ENCODE results near the gene SEMA3D. TPM values are rescaled to one million over a fixed set of nuclear protein-coding genes. Genes with fewer than 3 reads are reported as not detected.

Gene SEMA3D
- total and polyA plus RNA-seq, 4 donors: 0.53 to 49.0 (median 2.6) TPM

DNA sequence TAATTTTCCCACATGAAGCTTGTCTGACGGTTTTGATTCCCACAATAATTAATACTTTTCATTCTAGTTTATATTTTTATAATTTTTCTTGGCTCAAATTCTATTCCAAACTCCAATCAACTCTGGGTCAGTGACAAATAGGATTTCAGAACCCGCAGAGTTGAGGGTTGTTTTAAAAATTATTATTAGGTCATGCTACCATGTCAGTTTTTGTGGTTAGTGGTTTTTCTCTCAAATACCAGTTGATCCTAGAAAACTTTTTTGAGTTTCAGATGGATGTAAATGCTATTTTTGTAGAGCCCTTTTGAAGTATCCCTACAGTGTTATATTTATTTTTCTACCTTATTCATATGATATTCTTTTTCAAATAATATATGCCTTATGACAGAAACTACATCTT is 237.4 kb downstream of the SEMA3D start:
- TF ChIP-seq, protein P1, sequence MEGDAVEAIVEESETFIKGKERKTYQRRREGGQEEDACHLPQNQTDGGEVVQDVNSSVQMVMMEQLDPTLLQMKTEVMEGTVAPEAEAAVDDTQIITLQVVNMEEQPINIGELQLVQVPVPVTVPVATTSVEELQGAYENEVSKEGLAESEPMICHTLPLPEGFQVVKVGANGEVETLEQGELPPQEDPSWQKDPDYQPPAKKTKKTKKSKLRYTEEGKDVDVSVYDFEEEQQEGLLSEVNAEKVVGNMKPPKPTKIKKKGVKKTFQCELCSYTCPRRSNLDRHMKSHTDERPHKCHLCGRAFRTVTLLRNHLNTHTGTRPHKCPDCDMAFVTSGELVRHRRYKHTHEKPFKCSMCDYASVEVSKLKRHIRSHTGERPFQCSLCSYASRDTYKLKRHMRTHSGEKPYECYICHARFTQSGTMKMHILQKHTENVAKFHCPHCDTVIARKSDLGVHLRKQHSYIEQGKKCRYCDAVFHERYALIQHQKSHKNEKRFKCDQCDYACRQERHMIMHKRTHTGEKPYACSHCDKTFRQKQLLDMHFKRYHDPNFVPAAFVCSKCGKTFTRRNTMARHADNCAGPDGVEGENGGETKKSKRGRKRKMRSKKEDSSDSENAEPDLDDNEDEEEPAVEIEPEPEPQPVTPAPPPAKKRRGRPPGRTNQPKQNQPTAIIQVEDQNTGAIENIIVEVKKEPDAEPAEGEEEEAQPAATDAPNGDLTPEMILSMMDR (IDR thresholded peaks at IDR 0.05; ENCODE audit: control extremely low read depth, extremely low read depth): no peak
- Histone ChIP-seq H3K36me3 (ENCODE audit: control insufficient read depth in 4 of 4, insufficient read depth in 4 of 4, low read length in 4 of 4) (no peaks in the 10 kb centered on the region), H3K4me3 (no peak overlapping the region), H3K27ac (ENCODE audit: low read depth in 1 of 2, low read length in 1 of 2) (no peak overlapping the region), H3K9ac (ENCODE audit: insufficient read depth in 1 of 2, low read length in 2 of 2) (no peak overlapping the region), H3K4me1 (ENCODE audit: control insufficient read depth in 5 of 5, insufficient read depth in 5 of 5, low read length in 5 of 5) (no peaks in the 10 kb centered on the region), H3K27me3 (ENCODE audit: control insufficient read depth in 3 of 3, insufficient read depth in 3 of 3, low read length in 2 of 3) (no peaks in the 10 kb centered on the region), H3K9me3 (ENCODE audit: control insufficient read depth in 4 of 4, insufficient read depth in 3 of 4, low read length in 3 of 4) (no peaks in the 10 kb centered on the region)
- 78 to 80% methylated on average over 2 of the region's 2 CpGs for WGBS, 2 donors
- no peak for ATAC-seq (ENCODE audit: insufficient read depth, low FRiP score)
- DNase-seq: no peak

DNA sequence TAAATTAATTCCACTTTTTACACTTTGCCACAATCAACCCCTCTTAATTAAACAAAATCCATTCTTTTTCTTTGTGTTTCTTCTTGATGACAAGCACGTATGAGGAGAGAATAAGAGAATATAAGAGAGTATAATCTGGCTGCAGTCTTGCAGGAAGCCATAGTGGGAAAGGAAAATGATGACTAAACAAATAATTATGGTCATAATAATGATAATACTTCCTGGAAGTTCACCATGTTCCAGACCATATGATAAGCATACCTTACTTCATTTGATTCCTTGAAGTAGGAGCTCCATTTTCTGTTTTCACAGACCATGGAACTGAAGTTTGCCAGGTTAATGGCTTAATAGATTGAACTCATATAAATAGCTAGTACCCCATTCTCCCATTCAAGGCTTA is 237.8 kb downstream of the SEMA3D start:
- Histone ChIP-seq H3K27me3 (ENCODE audit: control insufficient read depth in 3 of 3, insufficient read depth in 3 of 3, low read length in 2 of 3) (no peaks in the 10 kb centered on the region), H3K9ac (ENCODE audit: insufficient read depth in 1 of 2, low read length in 2 of 2) (no peak overlapping the region), H3K36me3 (ENCODE audit: control insufficient read depth in 4 of 4, insufficient read depth in 4 of 4, low read length in 4 of 4) (no peaks in the 10 kb centered on the region), H3K27ac (ENCODE audit: low read depth in 1 of 2, low read length in 1 of 2) (no peak overlapping the region), H3K9me3 (ENCODE audit: control insufficient read depth in 4 of 4, insufficient read depth in 3 of 4, low read length in 3 of 4) (no peaks in the 10 kb centered on the region), H3K4me1 (ENCODE audit: control insufficient read depth in 5 of 5, insufficient read depth in 5 of 5, low read length in 5 of 5) (no peaks in the 10 kb centered on the region), H3K4me3 (no peak overlapping the region)
- WGBS, 2 donors: 56 to 71% methylated on average over 1 of the region's 1 CpG
- no peak for DNase-seq
- ATAC-seq (ENCODE audit: insufficient read depth, low FRiP score): no peak
- TF ChIP-seq, protein P1 (IDR thresholded peaks at IDR 0.05; ENCODE audit: control extremely low read depth, extremely low read depth): no peak

DNA sequence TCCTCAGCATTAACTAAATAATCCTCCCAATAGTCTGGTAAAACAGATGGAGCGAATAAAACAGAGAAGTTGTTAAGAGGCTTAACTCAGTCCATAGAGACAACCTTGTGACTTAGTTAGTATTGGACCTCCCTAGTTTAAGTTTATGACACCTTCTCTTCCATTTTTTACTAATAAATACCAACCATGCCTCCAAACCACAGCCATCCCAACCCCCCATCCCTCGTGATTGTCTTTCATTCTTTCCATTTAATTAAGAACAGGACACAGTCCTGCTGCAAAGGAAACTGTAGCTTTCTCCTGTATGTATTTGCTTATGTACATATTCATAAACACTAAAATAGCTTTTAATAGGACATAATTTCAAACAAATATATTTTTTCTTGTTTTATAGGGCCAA is 238.2 kb downstream of the SEMA3D start:
- H3K9ac ChIP-seq (ENCODE audit: insufficient read depth in 1 of 2, low read length in 2 of 2): no peak overlapping the region
- no peaks in the 10 kb centered on the region for H3K4me1 ChIP-seq (ENCODE audit: control insufficient read depth in 5 of 5, insufficient read depth in 5 of 5, low read length in 5 of 5)
- no peak overlapping the region for H3K4me3 ChIP-seq
- ATAC-seq (ENCODE audit: insufficient read depth, low FRiP score): no peak
- no peak overlapping the region for H3K27ac ChIP-seq (ENCODE audit: low read depth in 1 of 2, low read length in 1 of 2)
- DNase-seq: no peak
- no peaks in the 10 kb centered on the region for H3K9me3 ChIP-seq (ENCODE audit: control insufficient read depth in 4 of 4, insufficient read depth in 3 of 4, low read length in 3 of 4)
- 63 to 77% methylated on average over 2 of the region's 2 CpGs for WGBS, 2 donors
- H3K36me3 ChIP-seq (ENCODE audit: control insufficient read depth in 4 of 4, insufficient read depth in 4 of 4, low read length in 4 of 4): no peaks in the 10 kb centered on the region
- no peaks in the 10 kb centered on the region for H3K27me3 ChIP-seq (ENCODE audit: control insufficient read depth in 3 of 3, insufficient read depth in 3 of 3, low read length in 2 of 3)
- TF ChIP-seq, protein P1 (IDR thresholded peaks at IDR 0.05; ENCODE audit: control extremely low read depth, extremely low read depth): no peak

DNA sequence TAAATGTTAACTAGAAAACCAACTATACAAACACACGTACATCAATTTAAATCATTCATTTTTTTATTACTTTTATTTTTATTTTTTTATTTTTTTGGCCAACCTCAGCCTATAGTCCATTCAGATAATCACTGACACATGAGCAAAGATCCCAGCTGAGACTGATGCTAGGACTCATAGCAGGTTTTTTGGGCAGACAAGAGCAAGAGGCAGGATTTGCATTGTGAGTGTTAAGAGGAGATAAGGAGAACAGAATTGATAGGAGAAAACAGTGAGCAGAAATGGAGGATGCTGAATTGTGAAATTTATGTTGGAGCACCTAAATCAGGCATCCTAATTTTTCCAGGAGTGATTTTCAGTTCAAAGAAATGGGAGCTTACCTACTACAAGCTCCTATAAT is 240.3 kb downstream of the SEMA3D start:
- TF ChIP-seq, protein P1 (IDR thresholded peaks at IDR 0.05; ENCODE audit: control extremely low read depth, extremely low read depth): no peak
- no peak for ATAC-seq (ENCODE audit: insufficient read depth, low FRiP score)
- 83 to 84% methylated on average over 1 of the region's 1 CpG for WGBS, 2 donors

More for the DNA sequence above, 240.3 kb downstream of the SEMA3D start:
- DNase-seq: no peak
- Histone ChIP-seq H3K27me3 (ENCODE audit: control insufficient read depth in 3 of 3, insufficient read depth in 3 of 3, low read length in 2 of 3) (no peaks in the 10 kb centered on the region), H3K9ac (ENCODE audit: insufficient read depth in 1 of 2, low read length in 2 of 2) (no peak overlapping the region), H3K9me3 (ENCODE audit: control insufficient read depth in 4 of 4, insufficient read depth in 3 of 4, low read length in 3 of 4) (no peaks in the 10 kb centered on the region), H3K4me1 (ENCODE audit: control insufficient read depth in 5 of 5, insufficient read depth in 5 of 5, low read length in 5 of 5) (no peaks in the 10 kb centered on the region), H3K4me3 (no peak overlapping the region), H3K36me3 (ENCODE audit: control insufficient read depth in 4 of 4, insufficient read depth in 4 of 4, low read length in 4 of 4) (no peaks in the 10 kb centered on the region), H3K27ac (ENCODE audit: low read depth in 1 of 2, low read length in 1 of 2) (no peak overlapping the region)
